RKO (cell line): ENCODE data around the gene FAM209A.
"Not testable (repeated sequence)": the region's sequence is repeated elsewhere in the genome, so short reads cannot be mapped to it uniquely, and the experiment has no call there.

Source experiments
- DNase-seq: peaks from one replicate; pipeline ENCODE4 v3.0.0-alpha.2; 2016; ENCODE audit warnings: low spot score

Gene FAM209A

DNA sequence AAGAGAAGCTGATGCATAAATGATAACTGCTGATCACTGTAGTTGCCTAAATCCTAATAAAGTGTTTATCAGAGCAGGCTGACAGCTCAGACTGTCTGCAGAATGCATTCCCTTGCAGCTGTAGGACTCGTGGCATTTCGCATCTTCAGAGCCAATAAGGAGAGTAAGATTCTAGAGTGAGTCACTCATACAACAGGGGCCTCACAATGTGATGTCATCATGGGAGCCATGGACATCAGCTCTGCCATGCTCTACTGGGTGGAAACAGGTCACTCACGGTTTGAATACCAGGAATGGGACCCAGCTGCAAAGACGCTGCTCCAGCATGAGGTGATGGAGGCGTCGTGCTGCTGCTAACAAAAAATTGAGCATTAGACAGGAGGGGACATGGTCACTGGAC, 15.9 kb downstream of the FAM209A start:
- DNase-seq = peak; percentile 59

DNA sequence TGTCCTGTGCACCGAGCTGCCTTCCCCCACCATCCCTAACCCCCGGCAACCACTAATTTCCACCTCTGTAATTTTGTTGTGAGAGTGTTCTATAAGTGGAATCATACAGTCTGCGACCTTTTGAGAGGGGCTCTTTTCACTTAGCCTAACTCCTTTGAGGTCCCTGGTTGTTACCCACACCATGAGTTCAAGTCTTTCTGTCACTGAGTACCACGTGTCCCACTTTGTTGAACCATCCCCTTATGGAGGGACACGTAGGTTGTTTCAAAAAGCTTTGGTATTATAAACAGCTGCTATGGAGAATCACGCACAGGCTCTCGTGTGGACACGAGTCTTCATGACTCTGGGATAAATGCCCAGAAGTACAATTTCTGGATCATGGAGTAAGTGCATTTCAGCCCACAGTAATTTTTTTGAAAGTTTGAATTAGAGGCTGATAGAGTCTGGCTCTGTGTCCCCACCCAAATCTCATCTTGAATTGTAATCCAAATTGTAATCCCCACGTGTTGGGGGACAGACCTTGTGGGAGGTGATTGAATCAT, 18.0 kb downstream of the FAM209A start:
- no peak for DNase-seq

DNA sequence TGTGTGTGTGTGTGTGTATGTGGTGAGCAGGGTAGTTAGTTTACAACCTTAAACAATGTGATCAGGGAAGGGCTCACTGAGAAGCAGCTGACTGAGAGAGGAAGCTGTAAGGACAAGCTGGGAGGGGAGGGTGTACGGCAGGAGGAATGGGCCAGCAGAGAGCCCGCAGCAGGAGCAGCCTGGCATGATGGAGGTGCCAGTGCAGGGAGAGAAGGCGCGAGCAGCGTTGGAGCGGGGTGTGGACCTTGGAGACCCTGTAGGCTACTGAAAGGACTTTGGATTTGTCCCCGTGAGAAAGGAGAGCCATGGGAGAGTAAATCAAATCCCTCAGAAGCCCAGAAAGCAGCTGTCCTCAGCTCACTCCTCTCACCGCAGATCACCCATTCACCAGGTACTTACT, 27.0 kb downstream of the FAM209A start:
- DNase-seq = no peak

DNA sequence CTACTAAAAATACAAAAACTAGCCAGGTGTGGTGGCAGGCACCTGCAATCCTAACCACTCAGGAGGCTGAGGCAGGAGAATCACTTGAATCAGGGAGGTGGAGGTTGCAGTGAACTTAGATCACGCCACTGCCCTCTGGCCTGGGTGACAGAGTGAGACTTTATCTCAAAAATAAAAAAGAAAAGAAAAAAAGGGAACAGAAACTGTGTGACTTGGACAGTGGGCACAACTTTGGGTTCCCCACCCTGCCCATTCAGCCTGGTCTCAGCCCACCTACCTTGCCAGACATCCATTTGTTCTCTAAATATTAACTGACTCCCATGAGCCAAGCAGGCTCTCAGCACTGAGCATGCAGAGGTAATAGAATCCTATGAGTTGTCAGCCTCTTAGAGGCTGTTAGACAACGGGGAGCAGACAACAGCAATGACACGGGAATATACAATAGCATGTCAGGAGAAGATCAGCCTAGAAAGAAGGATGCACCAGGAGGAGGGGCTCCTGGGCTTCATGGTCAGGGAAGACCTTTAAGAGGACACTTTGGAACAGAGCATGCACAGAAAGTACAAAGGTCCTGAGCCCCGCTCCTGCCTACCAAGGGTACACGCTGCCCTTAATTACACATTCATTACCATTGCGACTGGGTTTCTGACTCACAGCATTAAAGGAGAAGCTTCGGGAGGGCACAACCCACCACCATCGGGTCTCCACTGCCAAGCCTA, 28.5 kb downstream of the FAM209A start:
- no peak for DNase-seq

DNA sequence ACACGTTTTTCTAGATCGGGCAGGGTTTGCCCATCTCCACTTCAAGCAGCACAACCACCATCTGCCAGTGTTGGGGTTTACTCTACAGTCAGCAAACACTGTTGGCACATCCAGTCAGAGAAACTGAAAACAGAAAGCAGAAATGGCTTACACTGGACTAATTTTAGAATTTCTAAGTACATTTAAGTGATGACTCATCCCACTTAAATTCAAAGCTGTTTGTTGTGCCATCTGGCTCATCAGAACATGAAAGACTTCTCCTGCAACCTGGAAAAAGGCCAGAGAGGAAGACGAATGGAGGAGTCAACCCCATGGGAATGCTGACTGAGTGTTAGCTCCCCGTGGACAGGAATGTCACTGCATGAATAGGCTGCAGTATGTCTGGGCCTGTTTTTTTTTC, 30.3 kb downstream of the FAM209A start:
- DNase-seq = peak; percentile 98

DNA sequence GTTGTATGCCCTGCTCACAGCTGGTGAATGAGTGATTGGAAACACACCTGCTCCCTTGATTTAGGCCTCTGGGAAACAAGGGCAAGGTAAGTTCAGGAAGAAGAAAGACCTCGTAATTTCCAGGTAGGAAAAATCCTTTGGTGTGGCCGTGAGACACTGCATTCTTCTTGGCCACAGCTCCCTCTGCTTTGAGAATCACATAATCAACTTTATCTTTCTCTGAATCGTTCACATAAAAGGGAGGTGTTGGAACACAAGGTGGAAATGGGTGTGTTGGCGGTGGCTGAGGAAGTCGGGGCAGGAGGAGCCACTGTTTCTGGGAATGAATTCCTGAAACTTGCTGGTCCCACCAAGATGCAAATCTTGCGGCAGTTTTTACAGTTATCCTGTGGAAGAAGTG, 34.4 kb downstream of the FAM209A start:
- DNase-seq = no peak

DNA sequence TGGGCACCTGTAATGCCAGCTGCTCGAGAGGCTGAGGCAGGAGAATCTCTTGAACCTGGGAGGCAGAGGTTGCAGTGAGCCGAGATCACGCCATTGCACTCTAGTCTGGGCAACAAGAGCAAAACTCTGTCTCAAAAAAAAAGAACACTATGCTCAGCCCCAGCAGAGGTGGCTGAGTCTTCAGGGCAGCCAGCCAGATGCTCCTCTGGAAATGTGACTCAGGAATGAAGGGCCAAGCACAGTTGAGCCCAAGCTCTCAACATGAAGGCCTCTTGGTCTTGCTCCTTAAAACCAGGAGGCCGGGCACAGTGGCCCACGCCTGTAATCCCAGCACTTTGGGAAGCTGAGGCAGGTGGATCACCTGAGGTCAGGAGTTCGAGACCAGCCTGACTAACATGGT, 40.0 kb downstream of the FAM209A start:
- DNase-seq = not testable (repeated sequence)

DNA sequence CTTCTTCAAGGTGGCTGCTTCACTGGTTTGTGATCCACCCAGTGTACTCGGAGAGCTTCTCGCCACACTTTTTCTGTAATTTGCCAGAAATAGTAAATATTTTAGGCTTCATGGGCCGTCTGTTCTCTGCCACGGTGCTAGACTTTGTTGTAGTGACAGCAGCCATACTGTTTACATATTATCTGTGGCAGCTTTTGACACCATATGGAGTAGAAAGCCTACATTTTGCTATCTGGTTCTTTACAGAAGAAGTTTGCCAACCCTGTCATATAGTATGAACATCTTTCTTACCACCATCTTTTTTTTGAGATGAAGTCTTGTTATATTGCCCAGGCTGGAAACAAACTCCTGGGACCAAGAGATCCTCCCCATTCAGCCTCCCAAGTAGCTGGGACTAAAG, 41.0 kb downstream of the FAM209A start:
- DNase-seq = no peak

DNA sequence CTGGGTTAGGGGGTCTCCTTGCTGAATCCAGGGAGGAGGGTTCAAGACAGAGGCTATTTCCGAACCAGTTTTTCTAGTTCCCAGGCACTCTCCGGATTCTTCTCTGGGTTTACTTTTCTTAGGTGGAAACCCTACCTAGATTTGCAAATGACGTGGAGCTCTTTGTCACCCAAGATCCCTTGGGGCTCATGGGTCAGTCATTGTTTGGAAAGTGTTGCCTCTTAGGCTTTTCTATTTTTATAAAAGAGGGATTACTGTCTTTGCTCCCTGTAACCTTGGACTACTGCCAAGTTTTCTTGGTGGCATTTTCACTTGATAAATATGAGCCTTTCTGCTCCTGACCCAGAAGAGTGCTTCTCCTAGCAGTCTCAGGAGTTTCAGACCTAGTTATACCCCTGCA, 42.1 kb downstream of the FAM209A start:
- no peak for DNase-seq

DNA sequence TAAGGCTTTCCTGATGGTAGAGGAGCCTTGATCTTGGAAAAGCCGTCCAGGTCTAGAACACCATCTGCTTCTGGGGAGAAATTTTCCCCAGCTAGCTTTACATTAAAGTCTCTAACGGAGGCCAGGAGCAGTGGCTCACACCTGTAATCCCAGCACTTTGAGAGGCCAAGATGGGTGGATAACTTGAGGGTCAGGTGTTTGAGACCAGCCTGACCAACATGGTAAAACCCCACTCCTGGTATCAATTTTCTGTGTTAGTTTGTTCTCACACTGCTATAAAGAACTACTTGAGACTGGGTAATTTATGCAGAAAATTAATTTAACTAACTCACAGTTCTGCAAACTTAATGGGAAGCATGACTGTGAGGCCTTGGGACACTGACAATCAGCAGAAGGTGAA, 46.3 kb downstream of the FAM209A start:
- no peak for DNase-seq

DNA sequence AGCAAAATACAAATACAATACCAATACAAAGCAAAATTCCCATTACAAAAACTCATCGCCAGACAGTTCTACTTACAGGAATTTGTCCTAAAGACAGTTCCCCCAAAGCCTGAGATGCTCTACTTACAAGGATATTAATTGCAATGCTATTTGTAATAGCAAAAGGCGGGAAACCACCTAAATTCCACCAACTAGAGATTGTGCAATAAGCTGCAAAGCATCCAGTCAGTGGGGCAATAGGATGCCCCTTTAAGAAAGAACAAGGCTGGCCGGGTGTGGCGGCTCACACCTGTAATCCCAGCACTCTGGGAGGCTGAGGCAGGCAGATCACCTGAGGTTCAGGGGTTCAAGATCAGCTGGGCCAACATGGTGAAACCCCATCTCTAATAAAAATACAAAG, 47.6 kb downstream of the FAM209A start:
- DNase-seq = no peak

DNA sequence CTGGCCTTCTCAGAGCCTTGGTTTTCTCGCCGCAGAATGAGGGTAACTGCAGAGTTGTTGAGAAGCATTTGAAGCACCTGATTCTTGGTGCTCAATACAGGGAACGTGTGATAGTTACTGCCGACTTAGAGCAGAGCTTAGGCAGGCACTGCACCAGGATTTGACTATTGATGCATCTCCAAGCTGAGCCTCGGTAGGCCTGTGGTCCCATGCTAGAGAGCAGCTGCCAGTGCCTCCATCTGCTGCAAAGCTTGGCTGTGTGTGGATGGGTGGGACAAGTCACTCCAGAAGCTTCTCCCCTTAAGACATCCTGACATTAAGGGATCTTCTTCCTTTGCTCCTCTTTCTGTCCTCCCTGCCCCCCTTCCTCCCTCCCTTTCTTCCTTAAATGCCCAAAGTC, 49.4 kb downstream of the FAM209A start:
- DNase-seq = no peak

DNA sequence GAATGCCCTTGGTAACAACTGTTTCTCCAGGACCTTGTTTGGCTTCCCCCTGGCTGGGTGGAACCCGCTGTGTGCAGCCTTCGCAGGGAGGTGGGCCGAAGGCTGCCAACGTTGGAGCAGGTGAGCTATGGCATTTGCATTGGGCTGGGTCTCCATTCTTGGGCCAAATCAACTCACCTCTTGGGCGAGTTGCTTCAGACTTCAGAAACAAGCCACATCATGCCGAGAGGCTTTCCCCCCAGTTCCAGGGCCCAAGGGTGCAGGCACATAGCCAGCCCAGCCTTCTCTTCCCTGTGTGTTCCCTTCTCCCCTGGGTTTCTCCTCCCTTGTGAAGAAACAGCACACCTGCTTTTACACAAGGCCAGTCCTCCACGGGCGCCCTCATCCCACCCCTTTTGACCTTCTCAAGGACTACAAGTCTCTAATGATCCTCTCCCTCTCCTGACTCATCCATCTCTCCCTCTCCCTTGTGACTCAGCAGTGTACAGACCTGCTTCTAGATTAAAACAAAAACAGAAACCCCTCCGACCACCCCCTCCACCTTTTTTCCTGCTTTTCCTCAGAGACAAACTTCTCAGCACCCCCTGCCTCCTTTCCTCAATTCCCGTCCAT, 50.1 kb downstream of the FAM209A start:
- DNase-seq = no peak

DNA sequence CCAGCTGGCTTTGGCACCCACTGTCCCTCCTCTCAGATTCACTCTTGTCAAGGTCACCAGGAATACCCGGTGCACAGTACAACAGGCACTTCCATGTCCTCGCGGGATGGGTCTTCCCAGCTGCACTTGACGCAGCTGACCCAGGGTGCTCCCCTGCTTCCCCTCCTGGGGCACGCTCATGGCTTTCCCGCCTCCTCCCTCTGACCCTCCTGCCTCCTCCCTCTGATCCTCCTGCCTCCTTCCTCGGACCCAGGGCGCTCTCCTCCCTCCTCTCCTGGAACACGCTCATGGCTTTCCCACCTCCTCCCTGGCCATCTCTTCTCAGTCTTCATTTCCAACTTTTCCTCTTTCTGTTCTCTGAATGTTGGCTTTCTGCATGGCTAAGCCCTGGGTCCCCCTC, 50.6 kb downstream of the FAM209A start:
- DNase-seq = no peak
